ENCODE results near the gene ARHGEF25.
"Not testable (repeated sequence)": the region's sequence is repeated elsewhere in the genome, so short reads cannot be mapped to it uniquely, and the experiment has no call there.

The ARHGEF25 gene

DNA sequence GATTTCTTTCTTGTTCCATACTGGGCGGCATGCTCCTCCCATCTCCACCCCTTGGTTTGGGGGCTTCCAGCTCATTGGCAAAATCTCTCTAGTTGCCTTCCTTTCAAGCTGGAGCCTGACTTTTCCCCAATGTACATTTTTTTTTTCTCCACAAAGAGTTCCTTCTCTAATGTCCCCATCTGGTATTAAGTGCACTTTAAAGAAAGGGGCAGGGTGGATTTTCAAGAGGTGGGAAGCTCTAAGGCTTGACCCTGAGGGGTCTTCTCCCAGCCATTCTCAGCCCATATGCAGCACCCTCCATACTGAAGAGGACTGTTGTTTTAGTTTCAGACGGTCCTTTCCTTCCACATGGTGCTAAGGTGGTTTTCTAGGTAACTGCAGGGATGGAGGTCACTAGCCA, 26.1 kb upstream of the ARHGEF25 start:
- no peak for DNase-seq (ENCODE audit: low spot score)

DNA sequence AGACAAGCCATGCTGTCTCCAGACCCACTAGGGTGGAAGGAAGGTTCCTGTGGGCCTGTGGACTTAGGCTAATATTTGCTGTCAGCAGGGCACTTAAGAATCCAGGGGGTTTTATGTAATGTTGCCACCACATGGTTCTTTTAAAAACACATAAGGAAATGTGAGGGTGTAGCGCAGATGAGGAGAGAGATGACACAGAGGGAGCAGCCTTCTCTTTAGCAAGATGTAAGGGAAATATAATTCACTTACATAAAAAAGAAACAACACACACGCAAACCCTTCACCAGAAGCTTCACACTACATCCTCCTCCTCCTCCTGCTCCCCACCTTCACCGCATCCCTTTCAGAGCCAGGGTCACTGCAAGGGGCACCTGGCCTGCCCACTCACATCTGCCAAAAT, 25.1 kb upstream of the ARHGEF25 start:
- DNase-seq (ENCODE audit: low spot score) = no peak

DNA sequence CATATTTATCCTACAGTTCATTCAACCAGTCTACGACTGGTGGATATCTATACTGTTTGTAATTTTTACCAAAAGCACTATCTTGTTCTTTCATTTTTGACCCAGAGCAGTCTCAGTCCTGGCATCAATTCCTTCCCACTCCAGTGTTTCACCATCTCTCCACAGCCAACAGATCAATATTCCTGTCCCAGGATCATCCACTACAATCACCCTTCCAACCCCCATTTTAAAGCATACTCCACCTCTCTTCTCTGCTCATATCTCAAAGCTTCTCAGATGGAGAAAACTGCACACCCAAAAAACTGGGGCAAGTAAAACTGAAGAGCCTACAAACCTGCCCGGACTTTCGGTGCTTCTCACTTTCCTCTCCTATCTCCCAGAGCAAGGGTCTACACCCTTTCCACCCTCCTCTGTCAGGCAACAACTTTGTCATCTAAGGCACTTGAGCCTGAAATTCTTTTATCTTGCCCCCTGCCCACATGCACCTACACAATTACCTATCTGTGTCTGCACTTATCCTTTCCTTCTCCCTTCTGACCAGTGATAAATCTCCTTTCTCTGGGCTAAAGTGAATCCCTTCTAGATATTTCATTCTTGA, 24.3 kb upstream of the ARHGEF25 start:
- no peak for DNase-seq (ENCODE audit: low spot score)

DNA sequence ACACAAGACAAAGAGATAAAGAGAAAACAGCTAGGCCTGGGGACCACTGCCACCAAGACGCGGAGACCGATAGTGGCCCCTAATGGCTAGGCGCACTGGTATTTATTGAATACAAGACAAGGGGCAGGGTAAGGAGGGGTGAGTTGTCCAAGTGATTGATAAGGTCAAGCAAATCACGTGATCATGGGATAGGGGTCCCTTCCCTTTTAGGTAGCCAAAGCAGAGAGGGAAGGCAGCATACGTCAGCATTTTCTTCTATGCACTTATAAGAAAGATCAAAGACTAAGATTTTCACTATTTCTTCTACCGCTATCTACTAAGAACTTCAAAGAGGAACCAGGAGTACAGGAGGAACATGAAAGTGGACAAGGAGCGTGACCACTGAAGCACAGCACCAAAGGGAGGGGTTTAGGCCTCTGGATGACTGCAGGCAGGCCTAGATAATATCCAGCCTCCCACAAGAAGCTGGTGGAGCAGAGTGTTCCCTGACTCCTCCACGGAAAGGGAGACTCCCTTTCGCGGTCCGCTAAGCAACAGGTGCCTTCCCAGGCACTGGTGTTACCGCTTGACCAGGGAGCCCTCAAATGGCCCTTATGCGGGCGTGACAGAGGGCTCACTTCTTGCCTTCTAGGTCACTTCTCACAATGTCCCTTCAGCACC, 22.2 kb upstream of the ARHGEF25 start:
- not testable (repeated sequence) for DNase-seq (ENCODE audit: low spot score)

DNA sequence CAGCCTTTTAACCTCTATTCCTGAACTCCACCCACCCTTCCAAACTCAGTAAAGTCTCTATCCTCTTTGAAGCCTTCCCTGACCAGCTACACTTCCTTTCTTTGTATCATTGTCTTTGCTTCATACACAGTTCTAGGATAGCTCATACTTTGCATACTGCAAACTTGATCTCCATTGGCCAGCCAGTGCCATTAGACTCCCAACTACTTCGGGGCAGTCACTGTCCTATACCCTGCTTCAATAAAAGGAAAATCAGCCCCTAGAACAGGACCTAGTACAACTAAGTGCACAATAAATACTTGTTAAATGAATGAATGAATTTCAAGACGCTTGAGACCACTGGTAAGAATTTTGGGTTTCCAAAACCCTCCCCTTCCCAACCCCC, 20.8 kb upstream of the ARHGEF25 start:
- no peak for DNase-seq (ENCODE audit: low spot score)

DNA sequence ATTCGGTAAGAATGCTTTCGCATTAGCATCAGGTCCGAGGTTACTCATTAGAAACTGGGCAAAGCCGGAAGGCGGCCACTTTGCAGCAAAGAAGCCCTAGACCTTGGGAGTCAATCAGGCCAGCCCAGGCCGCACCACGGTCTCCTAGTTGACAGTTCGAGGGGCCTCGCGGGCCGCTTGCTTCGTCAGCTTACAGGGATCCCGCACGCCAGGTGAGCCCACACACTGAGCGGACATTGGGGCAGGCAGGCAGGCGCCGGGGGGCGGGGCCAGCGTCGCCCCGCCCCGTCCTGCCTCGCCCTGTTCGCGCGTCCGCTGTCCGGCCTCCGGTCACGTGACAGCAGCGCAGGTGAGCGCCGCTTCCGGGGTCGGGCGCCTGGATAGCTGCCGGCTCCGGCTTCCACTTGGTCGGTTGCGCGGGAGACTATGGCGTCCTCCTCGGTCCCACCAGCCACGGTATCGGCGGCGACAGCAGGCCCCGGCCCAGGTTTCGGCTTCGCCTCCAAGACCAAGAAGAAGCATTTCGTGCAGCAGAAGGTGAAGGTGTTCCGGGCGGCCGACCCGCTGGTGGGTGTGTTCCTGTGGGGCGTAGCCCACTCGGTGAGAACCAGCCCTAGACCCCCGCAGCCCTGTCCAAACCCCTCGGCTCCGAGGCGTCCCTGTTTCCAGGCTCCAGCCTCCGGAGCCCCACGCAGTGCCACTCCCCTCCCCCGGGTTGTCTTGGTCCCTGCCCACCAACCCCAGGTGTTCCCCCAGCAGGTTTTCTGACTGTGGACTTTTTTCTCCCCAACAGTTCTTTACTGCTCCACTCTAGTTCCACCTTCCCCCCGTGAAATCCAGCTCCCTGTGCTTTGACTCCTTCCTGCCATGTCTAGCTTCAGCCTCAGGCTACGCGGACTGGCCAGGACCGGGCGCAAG, 20.1 kb upstream of the ARHGEF25 start, which contains the start of gene PIP4K2C:
PIP4K2C (plus strand) TSS at position 329 of the 918 bp plus-strand sequence; CDS start at position 427, 98 bp downstream.
- DNase-seq (ENCODE audit: low spot score) = peak; percentile 91

DNA sequence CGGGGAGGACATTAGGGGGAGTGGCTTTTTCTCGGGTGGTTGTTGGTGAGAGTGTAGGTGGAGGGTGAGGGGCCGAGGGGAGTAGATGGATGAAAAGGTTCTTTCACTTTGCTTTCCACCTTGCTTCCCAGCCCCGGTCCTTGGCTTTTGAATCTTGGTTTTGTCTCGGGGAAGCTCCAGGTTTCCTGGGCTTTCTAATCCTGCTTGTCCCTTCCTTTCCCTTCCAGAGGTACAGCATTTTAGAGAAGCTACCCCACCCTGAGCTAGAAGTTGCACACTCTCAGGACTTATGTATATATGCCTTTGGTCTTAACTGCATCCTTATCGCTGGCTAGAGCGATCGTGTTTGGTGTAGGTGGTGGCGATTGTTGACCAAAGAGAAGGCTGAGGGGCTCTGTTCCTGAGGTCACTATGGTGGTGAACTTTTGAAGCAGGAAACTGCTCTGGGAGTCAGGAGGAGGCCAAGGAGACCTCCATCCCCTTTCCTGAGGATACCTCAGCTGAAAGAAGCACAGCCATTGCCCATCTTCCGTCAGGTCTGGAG, 19.4 kb upstream of the ARHGEF25 start:
- DNase-seq (ENCODE audit: low spot score) = no peak

DNA sequence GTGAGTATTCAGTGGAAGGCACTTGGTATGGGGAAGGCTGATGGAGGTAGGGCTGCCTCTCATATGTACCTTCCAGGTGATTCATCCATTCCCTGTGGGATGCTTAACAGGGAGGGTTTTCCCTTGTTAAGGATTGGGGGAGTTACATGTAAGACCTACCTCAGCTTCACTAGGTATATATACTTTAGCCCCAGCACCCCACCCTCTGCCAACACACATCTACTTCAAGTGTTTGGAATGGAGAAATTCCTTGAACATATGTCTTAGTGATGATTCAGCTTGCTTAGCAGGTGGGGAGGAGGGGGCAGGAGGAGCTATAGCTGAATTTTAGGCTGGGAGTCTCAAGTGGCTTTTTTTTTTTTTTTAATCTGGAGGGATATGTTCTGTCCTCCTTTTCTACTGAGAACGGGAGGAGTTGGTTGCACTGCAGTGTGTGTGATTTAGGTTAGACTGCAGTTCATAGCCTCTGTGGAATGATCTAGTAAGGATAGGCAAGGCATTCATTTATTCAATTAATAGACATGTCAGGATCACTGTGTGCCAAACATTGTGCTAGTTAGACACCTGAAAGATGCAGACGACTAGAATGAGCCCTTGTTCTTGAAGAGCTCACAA, 18.6 kb upstream of the ARHGEF25 start:
- DNase-seq (ENCODE audit: low spot score) = no peak

DNA sequence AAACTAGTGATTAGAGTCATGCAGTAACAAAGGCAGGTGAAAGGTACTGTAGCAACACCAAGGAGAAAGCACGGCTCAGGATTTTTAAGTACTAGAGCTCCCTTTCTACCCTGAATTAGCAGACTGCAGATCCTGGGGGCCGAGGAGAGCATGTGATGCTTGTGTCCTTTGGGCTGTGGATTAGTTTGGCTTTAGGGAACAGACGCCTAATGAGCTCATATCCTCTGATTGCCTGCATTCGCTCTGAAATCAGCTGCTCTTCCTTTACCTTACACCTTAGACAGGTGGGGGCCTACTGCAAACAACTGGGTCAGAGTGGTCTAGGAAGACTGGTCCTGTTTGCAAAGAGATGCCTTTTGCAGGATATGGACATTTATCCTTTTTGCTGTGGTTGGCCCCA, 18.0 kb upstream of the ARHGEF25 start:
- no peak for DNase-seq (ENCODE audit: low spot score)

DNA sequence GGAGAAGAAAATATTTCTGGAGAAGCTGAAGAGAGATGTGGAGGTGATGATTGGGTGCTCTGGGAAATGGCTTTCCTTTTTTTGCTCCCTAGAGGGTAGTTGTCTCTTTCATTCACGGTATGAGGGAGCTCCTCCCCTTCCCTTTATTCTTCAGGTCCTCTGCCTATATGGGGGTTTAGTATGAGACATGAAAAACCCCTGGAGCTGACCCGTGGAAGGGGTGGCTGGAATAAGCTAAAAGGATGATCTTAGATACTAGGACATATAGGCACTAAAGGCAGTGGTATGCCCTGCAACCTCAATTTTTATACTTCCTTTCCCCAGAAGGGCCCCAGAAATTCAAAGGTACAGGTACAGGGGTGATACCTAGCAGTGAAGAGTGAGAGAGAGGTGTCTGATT, 10.8 kb upstream of the ARHGEF25 start:
- DNase-seq (ENCODE audit: low spot score) = no peak

DNA sequence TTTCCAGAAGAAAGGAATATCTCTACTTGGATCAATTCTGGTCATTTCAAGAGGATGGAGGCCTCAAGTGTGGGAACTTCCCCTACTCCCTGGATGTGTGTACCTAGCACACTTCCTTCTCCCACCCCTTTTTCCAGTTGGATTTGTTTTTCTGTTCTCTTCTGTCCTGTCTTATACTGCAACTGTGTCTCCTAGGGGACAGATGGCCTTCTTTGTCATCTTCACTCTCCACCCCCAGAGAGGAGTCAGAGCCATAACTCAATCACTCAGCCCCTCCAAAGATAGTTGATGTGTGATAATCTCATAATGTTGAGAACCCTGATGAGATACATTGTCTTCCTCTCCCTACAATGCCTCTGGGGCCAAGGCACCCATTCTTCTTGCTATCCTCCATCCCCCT, 8.7 kb upstream of the ARHGEF25 start:
- DNase-seq (ENCODE audit: low spot score) = no peak

DNA sequence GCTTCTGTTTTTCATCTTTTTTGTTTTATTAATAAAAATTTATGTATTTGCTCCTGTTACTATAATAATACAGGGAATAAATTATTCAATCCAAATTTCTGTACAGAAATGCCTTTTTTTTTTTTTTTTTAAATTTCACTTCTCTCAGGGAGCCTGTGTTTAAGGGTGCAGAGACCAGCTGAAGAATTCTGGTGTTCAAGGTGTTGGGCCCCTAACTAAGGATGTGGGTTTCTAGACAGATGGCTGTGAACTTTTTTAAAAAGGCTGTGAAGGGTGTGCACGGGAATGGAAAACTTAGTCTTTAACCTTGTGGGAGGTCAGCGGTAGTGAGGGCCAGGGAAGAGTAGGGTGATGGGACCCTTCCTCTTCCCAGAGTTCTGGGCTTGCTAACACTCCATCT, 7.9 kb upstream of the ARHGEF25 start:
- DNase-seq (ENCODE audit: low spot score) = no peak

DNA sequence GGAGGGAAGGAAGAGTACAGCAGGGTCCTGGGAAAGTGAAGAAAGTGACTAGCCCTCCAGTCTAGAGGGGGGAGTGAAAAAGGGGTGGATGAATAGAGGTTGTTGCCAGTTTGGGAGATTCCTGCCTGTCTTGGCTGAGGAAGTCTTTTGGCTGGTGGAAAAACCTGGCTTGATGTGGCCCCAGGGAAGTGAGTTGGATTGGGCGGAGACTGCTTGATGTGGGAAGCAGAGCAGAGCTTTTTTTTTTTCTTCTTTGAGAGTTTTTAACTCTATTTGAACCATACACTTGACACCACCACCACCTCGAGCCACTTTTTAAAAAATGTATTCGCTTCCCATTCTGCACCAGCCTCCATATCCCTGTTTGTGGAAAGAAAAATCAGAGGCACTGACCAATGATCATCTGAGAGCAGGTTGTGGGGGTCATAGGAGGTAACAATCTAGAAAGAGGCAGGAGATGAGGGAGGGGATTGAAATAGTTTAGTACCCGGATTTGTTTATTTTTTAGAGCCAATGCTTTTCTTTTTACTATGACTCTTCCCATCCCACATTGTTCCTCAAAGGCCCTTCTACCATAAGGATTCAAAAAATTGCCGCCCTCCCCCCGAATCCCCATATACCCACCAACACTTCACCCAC, 7.3 kb upstream of the ARHGEF25 start:
- peak; percentile 51 for DNase-seq (ENCODE audit: low spot score)

DNA sequence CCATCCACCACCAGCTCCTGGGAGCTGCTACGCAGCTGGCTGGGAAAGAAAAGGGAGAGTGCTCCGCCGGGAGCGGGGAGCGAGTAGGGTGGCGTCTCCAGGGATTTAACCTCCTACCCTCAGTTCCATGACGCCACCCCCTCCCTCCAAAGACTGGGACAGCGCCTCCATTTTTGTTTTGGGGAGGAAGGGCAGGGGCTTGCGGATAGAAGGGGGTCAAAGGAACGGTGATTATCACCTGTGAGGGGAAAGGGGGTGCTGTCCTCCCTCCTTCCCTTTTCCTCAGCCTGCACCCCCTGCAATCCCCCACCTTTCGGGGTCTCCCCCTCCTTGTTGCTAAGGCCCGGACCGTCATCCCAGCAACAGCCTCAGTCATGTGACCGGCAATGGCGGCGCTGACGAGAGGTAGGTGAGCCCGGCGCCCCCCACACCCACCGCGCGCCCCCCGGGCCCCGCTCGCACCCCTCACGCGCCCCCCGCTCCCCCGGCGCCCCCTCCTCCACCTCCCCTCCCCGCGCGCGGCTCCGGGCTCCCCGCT, 6.7 kb upstream of the ARHGEF25 start, which contains the start of gene DTX3:
DTX3 (plus strand) TSS at position 371 of the 538 bp plus-strand sequence. CDS start 1,694 bp downstream, outside the sequence.
- peak; percentile 71 for DNase-seq (ENCODE audit: low spot score)

DNA sequence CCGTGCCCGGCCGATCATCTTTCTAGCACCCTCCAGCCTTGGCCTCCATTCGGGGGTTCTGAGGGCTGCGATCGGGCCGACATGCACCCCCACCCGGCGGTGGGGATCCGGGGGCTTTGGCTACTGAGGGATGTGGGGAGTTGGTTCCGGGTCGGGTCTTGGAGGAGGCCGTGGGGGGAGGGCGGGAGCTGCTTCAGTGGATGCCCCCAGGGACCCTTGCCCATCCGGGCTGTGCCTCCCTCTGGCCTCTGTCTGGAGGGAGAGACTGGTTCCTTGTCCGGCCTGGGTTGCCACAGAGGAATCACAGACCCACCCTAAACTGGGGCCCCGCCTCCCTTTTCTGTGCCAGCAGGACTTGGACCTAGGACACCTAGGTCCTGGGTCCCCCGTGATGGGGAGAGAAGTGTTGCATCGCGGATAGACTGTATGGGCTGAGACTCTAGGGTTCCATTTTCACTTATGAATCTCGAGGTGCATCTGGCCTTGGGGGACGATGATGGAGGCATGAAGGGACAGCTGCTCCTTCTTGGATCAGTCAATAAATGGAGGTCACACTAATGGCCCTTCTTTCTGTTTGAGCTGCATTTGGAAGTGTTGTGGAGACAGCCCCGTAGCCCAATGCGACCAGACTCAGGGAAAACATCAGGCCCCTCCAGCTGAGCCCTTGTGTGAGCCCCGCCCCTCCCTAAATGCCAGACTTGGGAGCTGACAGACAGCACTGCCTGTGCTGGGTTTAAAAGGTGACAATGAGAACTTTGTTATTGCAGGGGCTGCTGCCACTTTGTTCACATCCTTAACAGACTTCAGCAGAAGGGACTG, 6.0 kb upstream of the ARHGEF25 start:
- DNase-seq (ENCODE audit: low spot score) = peak; percentile 72

DNA sequence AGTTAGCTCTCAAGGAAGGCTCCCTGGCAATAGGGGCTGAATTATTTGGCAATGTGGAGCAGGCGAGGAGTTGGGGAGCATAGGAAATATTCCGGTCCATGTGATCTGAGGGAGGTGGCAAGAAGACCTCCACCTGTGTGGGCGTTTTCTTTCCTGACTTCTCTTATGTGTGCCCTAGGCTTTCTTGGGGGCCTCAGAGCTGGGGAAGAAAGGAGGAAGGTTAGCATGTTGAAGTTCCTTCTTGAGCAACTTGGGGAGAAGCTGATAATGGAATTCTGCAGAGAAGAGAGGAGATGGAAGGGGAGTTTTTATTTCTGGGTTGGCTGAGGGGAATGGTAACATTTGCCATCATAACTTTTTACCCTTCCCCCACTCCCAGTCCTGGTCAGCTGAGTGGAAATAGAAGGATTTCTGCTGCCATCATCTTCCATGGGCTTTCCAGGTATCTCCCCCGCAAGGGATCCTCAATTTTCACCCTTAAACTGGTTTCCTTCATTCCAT, 5.4 kb upstream of the ARHGEF25 start:
- DNase-seq (ENCODE audit: low spot score) = no peak

DNA sequence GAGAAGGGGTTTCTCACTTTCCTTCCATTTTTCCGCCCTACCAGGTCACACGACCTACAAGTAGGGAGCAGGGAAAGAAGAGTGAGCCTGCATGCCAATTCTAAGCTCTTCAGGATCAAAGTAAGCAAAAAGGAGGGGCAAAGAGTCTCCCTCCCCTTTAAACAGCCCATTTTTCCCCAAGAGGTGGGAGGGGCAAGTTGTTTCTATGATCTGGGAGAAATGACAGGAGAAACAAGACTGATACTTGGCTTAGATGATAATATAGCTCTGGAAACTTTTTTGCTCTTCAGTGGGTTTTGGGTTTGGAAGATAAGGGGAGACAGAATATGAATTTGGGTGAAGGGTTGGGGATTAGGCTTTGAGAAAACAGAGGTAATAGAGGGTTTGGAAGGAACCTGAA, 4.8 kb upstream of the ARHGEF25 start:
- no peak for DNase-seq (ENCODE audit: low spot score)

DNA sequence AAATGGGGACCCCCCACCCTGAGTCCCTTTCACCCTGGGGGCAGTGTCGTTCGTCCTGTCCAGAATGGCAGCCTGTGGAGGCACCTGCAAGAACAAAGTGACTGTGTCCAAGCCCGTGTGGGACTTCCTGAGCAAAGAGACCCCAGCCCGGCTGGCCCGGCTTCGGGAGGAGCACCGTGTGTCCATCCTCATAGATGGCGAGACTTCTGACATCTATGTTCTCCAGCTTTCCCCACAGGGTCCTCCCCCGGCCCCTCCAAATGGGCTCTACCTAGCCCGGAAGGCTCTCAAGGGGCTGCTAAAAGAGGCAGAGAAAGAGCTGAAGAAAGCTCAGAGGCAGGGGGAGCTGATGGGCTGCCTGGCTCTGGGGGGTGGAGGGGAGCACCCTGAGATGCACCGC, 4.4 kb upstream of the ARHGEF25 start:
- DNase-seq (ENCODE audit: low spot score) = no peak

DNA sequence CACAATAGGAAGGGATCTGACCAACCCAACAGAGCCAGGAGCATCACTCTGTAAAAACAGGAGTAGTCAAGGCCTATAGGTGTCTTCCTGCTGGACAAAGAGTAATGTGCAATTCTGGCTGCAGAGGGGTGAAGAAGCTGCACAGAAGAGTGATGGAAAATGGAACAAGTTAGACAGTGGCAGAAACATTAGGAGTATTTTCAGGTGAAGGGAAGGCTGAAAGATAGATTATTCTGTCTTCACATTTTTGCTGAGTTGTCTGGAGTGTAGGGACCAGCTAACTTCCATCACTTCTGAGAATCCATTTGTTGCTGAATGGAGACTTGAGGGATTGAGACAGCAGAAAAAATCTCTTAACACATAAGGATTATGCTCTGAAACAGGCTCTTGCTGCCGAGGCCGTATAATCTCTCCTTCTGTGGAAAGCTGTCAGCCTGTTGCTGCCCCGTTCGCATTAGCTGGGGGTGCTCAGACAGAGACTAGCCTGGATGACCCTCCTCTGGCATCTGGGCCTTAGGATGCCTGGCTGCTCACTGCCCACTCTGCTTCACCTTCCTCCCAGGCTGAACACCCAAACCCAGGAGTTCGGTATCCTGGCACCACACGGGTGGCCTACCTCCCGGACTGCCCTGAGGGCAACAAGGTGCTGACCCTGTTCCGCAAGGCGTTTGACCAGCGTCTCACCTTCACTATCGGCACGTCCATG, 3.1 kb upstream of the ARHGEF25 start:
- DNase-seq (ENCODE audit: low spot score) = no peak

Measured in GM03348 (cell line).